Natural killer cell treated with Interleukin-12 subunit alpha and Interleukin-12 subunit beta and Interleukin-15 and Interleukin-18, amount 100 ng/mL, for 72 hours (primary cell): ENCODE data around the gene UBE3C. TPM values are rescaled to one million over a fixed set of nuclear protein-coding genes. Genes with fewer than 3 reads are reported as not detected.

Experiments used
- ATAC-seq, 2 donors: fragments of 150-1000 bp; cut with Tn5 transposase in 1 of 2; sonication (Bioruptor Pico), chemical (Tn5 transposase) in 1 of 2; 2 replicates each; pipeline ENCODE4 v1.10.0; 2021
- DNase-seq: peaks from one replicate; pipeline ENCODE4 v3.0.0; 2022; ENCODE audit warnings: low spot score
- H3K27ac Mint-ChIP-seq, 2 donors: 1 replicate in 1 of 2; 2 replicates in 1 of 2; pipeline ENCODE4 v1.8.0; 2022; ENCODE audit warnings: mixed read lengths in 2 of 2, mild to moderate bottlenecking in 1 of 2, moderate library complexity in 1 of 2
- H3K27me3 Mint-ChIP-seq, 2 donors: 1 replicate in 1 of 2; 2 replicates in 1 of 2; pipeline ENCODE4 v1.8.0; 2022; ENCODE audit warnings: mixed read lengths in 2 of 2
- H3K36me3 Mint-ChIP-seq: one replicate; pipeline ENCODE4 v1.8.0; 2022; ENCODE audit warnings: mixed read lengths
- H3K4me1 Mint-ChIP-seq, 2 donors: 1 replicate in 1 of 2; 2 replicates in 1 of 2; pipeline ENCODE4 v1.8.0; 2022; ENCODE audit warnings: low read depth in 2 of 2, mixed read lengths in 2 of 2, mild to moderate bottlenecking in 1 of 2
- H3K4me3 Mint-ChIP-seq: one replicate; pipeline ENCODE4 v1.8.0; 2022; ENCODE audit warnings: mixed read lengths
- H3K9me3 Mint-ChIP-seq: 2 replicates; pipeline ENCODE4 v1.8.0; 2022; ENCODE audit warnings: mixed read lengths
- total RNA-seq, 2 donors: library from RNA; stranded (reverse); gene quantifications; one replicate each; pipeline ENCODE4 v1.2.3, GENCODE V29; 2022

UBE3C gene
- total RNA-seq, 2 donors from 2014 or later: 69.6 to 117 TPM

- Mint-ChIP-seq H3K36me3 (peaks cover 8% of the 10 kb centered on the region), H3K27ac (no peak overlapping the region), H3K27me3 (no peaks in the 10 kb centered on the region), H3K9me3 (no peaks in the 10 kb centered on the region), H3K4me1 (peaks cover 0 to 5% of the 10 kb centered on the region in 2 donors), H3K4me3 (no peak overlapping the region)
- DNase-seq (no peak), ATAC-seq (no peak)
These were observed 72.0 kb downstream of the UBE3C start for GRCh38 chr7:157210682-157211081.

GRCh38 chr7:157211690-157212089 lies 73.0 kb downstream of the UBE3C start:
- H3K36me3 Mint-ChIP-seq: peaks cover 4% of the 10 kb centered on the region
- H3K27ac Mint-ChIP-seq: no peak overlapping the region

GRCh38 chr7:157219154-157219553 lies 80.4 kb downstream of the UBE3C start:
- H3K27me3 Mint-ChIP-seq: no peaks in the 10 kb centered on the region
- H3K9me3 Mint-ChIP-seq: no peaks in the 10 kb centered on the region
- ATAC-seq: no peak
- no peak overlapping the region for H3K4me3 Mint-ChIP-seq
- H3K36me3 Mint-ChIP-seq: peaks cover 5% of the 10 kb centered on the region
- H3K4me1 Mint-ChIP-seq: no peaks in the 10 kb centered on the region
- no peak overlapping the region for H3K27ac Mint-ChIP-seq
- no peak for DNase-seq

More at GRCh38 chr7:157211690-157212089, 73.0 kb downstream of the UBE3C start:
- Mint-ChIP-seq H3K4me1 (peaks cover 0 to 2% of the 10 kb centered on the region in 2 donors), H3K4me3 (no peak overlapping the region), H3K9me3 (no peaks in the 10 kb centered on the region), H3K27me3 (no peaks in the 10 kb centered on the region)
- no peak for ATAC-seq
- no peak for DNase-seq

GRCh38 chr7:157220916-157221569 lies 82.3 kb downstream of the UBE3C start:
- DNase-seq (no peak), ATAC-seq (no peak)
- Mint-ChIP-seq H3K27me3 (no peaks in the 10 kb centered on the region), H3K9me3 (no peaks in the 10 kb centered on the region), H3K4me1 (no peaks in the 10 kb centered on the region), H3K27ac (no peak overlapping the region), H3K36me3 (peaks cover 5% of the 10 kb centered on the region), H3K4me3 (no peak overlapping the region)

GRCh38 chr7:157222687-157223086 lies 84.0 kb downstream of the UBE3C start:
- DNase-seq: no peak
- ATAC-seq: peak in 1 of 2 donors; percentile 43
- Mint-ChIP-seq H3K9me3 (no peaks in the 10 kb centered on the region), H3K4me3 (no peak overlapping the region), H3K4me1 (no peaks in the 10 kb centered on the region), H3K27me3 (no peaks in the 10 kb centered on the region), H3K36me3 (peaks cover 4% of the 10 kb centered on the region), H3K27ac (no peak overlapping the region)

- no peaks in the 10 kb centered on the region for H3K27me3 Mint-ChIP-seq
- H3K36me3 Mint-ChIP-seq: no peaks in the 10 kb centered on the region
- DNase-seq: no peak
- no peaks in the 10 kb centered on the region for H3K4me1 Mint-ChIP-seq
- H3K4me3 Mint-ChIP-seq: no peak overlapping the region
- no peak overlapping the region for H3K27ac Mint-ChIP-seq
- no peak for ATAC-seq
- no peaks in the 10 kb centered on the region for H3K9me3 Mint-ChIP-seq
These were observed 85.9 kb downstream of the UBE3C start for GRCh38 chr7:157224627-157225026.

- H3K36me3 Mint-ChIP-seq: peaks cover under 1% of the 10 kb centered on the region
- H3K27ac Mint-ChIP-seq: no peak overlapping the region
- peaks cover 0 to 8% of the 10 kb centered on the region in 2 donors for H3K4me1 Mint-ChIP-seq
- ATAC-seq (no peak), DNase-seq (no peak)
- no peaks in the 10 kb centered on the region for H3K9me3 Mint-ChIP-seq
- no peak overlapping the region for H3K4me3 Mint-ChIP-seq
- H3K27me3 Mint-ChIP-seq: no peaks in the 10 kb centered on the region
These were observed 90.2 kb downstream of the UBE3C start for GRCh38 chr7:157228864-157229422.

GRCh38 chr7:157233677-157234076 lies 95.0 kb downstream of the UBE3C start:
- Mint-ChIP-seq H3K36me3 (peaks cover 12% of the 10 kb centered on the region), H3K9me3 (no peaks in the 10 kb centered on the region), H3K27ac (no peak overlapping the region), H3K4me3 (no peak overlapping the region), H3K4me1 (peaks cover 6 to 16% of the 10 kb centered on the region in 2 donors), H3K27me3 (no peaks in the 10 kb centered on the region)
- ATAC-seq (no peak), DNase-seq (no peak)

GRCh38 chr7:157234271-157234670 lies 95.5 kb downstream of the UBE3C start:
- ATAC-seq (no peak), DNase-seq (no peak)
- Mint-ChIP-seq H3K4me3 (no peak overlapping the region), H3K4me1 (peaks cover 6 to 16% of the 10 kb centered on the region in 2 donors), H3K36me3 (peaks cover 12% of the 10 kb centered on the region), H3K27me3 (no peaks in the 10 kb centered on the region), H3K27ac (no peak overlapping the region), H3K9me3 (no peaks in the 10 kb centered on the region)

GRCh38 chr7:157235357-157236333 lies 96.9 kb downstream of the UBE3C start:
- Mint-ChIP-seq H3K9me3 (no peaks in the 10 kb centered on the region), H3K36me3 (peaks cover 12% of the 10 kb centered on the region), H3K4me1 (peaks cover 6 to 16% of the 10 kb centered on the region in 2 donors), H3K4me3 (no peak overlapping the region), H3K27ac (no peak overlapping the region), H3K27me3 (no peaks in the 10 kb centered on the region)
- ATAC-seq: no peak
- no peak for DNase-seq

GRCh38 chr7:157238087-157238486 lies 99.4 kb downstream of the UBE3C start:
- Mint-ChIP-seq H3K4me1 (peaks cover 6 to 16% of the 10 kb centered on the region in 2 donors), H3K9me3 (no peaks in the 10 kb centered on the region), H3K4me3 (no peak overlapping the region), H3K36me3 (peaks cover 12% of the 10 kb centered on the region), H3K27me3 (no peaks in the 10 kb centered on the region), H3K27ac (peak overlapping the region in 1 of 2 donors; percentile 5)
- DNase-seq (no peak), ATAC-seq (no peak)

GRCh38 chr7:157239571-157240270 lies 101.0 kb downstream of the UBE3C start:
- Mint-ChIP-seq H3K36me3 (peaks cover 6% of the 10 kb centered on the region), H3K4me3 (no peak overlapping the region), H3K4me1 (peaks cover under 1 to 6% of the 10 kb centered on the region in 2 donors), H3K27me3 (no peaks in the 10 kb centered on the region), H3K9me3 (no peaks in the 10 kb centered on the region), H3K27ac (no peak overlapping the region)
- ATAC-seq (peak in 1 of 2 donors; percentile 41), DNase-seq (no peak)

- no peak overlapping the region for H3K27ac Mint-ChIP-seq
These were observed 102.9 kb downstream of the UBE3C start for GRCh38 chr7:157241631-157242030.

More at GRCh38 chr7:157241631-157242030, 102.9 kb downstream of the UBE3C start:
- H3K27me3 Mint-ChIP-seq: no peaks in the 10 kb centered on the region
- ATAC-seq (no peak), DNase-seq (no peak)
- no peak overlapping the region for H3K4me3 Mint-ChIP-seq
- peaks cover 0 to 6% of the 10 kb centered on the region in 2 donors for H3K4me1 Mint-ChIP-seq
- H3K36me3 Mint-ChIP-seq: peaks cover 6% of the 10 kb centered on the region
- no peaks in the 10 kb centered on the region for H3K9me3 Mint-ChIP-seq
